T follicular helper cell (primary cell): Measurements from ENCODE around the gene DNAL4.

ENCODE experiments used
- DNase-seq: peaks from one replicate; pipeline ENCODE4 v3.0.0-alpha.2; 2020; ENCODE audit warnings: low read depth

The DNAL4 gene

DNA sequence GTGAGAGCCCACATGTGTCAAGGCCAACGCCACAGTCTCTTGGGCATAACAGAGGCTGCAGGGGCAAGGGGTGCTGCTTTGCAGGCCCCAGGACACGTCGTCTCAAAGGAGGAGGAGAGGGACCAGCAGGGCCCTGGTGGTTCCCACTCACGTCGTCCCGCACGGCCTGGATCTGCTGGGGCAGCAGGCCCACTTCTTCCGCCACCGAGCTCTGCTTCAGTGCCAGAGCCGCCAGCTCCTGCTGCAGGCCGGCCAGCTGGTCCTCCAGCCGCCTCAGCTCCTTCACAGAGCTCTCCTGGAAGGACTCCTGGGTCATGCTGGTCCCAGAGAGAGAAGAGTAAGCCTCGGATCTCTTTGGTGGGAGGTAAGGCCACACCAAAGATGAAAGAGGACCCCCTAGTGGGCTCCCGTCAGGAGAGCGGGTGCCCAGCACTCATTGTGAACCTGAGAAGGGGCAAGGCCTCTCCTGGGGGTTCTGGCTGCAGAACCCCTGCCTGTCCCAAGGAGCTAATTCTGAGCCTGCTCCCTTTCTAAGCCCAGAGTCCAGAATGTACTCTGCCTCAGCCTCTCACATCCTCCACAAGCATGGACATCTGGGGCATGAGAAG, 53.7 kb downstream of the DNAL4 start:
- DNase-seq: no peak

DNA sequence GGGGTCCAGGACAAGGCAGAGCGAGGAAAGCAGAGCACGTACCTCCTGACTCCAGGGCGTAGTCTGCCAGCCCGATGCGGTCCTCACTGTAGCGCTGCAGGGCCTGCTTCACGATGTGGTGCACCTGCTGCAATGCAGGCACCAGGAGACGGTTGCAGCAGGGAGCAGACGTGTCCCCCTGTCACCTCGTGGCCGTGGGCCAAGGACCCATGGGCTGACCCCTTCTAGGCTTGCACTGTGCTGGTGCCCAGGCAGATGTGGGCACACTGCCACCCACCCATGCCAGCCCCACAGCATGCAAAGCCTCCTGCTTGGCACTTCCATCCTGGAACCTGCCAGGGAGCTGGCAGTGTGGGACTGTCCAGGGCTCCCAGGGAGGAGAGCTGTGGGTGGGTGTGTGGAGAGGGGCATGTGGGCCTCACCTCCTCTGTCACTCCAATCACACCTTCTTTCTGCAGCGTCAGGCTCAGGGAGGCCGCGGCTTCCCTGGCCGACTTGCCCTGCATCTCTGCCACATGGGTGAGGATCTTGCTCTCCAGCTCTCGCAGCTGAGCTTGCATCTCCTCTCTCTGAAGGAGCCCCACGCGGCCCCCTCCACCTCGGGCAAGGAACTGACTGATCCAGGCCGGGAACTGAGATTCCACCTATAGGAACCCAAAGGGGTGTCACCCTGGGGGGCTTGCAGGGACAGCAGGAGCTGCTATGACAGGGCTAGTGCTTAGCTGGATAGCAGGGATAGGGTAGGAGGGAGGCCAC, 54.5 kb downstream of the DNAL4 start:
- DNase-seq: no peak

DNA sequence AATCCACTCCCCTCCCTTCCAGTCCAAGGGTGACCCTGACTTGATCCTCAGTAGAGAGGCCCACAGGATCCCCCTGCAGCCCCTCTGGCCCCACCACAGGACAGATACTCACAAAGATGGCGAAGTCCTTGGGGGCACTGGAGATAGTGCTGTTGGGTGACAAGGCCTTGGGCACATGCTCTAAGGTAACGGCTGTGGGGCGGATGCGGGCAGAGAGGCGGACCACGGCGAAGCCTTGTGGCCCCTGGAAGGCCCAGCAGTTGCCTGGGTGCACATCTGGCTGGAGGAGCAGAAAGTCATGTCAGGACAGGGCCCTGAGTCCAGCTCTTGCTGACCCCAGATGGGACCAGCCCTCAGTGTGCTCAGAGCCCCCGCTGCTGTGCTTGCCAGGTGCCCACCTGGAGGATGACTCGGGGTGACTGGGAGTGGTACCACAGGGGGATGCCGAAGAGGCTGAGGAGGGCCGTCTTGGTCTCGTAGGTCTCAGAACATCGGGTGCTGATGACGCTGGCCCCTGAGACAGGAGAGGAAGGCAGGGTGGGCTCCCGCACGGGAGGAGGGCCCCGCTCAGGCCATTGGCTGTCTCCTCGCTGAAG, 55.4 kb downstream of the DNAL4 start:
- no peak for DNase-seq

DNA sequence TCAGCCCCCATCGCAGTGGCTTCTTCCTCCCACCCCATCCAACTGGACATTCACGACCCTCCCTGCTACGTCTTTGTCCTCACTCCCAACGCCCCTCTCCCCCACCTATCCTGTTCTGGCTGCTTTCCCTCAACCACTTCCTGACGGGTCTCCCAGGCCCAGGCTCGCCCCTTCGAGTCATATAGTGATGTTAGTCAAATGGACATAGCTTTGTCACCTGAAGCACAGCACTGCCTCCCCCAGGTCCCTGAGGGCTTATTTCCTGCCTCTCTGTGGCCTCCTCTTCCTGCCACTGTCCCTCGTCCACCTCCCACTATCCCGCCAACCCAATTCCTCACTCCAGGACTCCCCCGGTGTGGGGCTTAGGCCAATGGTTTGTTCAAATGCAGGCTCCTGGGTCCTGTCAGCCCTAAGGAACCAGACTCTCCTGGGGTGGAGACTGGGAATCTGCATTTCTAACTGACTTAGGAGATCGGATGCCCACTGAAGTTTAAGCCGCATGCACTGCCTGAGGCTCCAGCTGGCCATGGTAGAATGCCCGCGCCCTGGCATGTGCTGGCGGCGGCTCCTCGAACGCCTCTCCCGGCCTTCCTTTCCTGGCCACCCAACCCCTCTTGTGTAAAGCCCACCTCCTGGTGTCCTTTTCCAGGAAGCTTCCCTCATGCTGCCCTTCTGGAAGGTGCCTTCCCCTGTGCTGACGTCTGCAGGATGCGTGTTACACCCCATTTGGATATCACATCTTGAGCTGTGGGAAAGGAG, 56.5 kb downstream of the DNAL4 start:
- no peak for DNase-seq

DNA sequence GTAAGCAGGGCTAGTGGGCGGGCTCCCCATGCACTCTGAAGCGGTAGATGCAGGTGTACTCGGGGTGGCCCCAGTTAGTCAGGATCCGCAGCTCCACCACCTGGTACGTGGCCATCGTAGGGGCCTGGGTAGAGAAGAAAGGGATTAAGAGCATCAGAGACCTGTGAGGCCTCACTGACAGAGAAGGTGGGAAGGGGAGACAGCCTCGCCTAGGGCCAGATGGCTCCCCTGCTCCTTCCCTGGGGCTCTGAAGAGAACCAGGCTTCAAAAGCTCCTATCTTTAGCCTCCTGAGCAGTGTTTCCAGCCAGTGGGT, 57.7 kb downstream of the DNAL4 start:
- no peak for DNase-seq

DNA sequence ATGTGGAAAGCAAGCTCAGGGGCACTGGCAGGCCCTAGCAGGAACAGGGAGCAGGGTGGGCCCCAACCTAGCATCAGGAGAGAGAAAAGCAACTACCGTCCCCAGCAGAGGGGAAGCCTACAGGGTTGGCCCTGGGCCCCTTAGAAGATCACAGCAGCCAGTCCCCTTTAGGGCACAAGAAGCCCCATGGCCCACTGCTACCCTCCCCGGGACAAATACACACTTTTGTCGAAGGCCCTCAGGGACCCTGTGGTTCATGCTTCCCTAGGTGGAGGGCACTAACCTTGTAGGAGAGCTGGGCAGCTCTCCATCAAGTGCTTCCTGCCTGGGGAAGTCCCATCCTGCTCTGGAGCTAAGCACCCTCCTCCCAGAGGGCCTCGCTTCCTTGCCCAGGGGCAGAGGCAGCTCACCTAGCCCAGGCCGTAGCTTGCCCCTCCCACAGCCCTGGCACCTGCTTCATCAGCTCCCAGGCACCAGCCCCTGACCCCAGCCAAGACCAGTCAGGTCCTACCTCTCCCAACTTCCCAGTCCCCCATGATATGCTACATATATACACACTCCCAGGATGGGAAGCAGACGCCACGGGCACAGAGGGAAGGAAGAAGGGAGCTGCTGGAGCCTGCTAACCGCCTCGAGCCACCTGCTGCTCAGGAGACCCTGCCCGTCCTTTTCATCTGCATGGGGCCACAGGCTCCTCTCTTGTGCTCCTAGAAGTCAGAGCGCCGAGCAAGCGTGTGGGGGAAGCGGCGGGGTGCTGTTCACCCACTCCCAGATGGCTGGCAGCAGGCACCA, 58.3 kb downstream of the DNAL4 start:
- no peak for DNase-seq

DNA sequence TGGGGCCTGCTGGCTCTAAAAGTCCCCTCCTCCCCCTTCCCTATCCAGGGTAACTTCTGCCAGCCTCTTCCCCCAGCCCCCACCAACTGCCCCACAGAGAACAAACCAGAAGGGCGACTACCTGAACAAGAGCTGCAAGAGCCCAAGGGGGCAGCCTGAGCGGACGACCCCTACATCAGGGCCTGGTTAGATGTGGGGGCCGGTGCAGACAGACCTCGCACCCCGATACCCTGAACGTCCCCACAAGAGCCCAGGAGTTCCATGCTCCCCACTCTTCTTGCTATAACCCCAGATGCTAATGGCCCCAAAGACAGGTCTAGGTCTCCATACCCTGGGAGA, 58.8 kb downstream of the DNAL4 start:
- no peak for DNase-seq

DNA sequence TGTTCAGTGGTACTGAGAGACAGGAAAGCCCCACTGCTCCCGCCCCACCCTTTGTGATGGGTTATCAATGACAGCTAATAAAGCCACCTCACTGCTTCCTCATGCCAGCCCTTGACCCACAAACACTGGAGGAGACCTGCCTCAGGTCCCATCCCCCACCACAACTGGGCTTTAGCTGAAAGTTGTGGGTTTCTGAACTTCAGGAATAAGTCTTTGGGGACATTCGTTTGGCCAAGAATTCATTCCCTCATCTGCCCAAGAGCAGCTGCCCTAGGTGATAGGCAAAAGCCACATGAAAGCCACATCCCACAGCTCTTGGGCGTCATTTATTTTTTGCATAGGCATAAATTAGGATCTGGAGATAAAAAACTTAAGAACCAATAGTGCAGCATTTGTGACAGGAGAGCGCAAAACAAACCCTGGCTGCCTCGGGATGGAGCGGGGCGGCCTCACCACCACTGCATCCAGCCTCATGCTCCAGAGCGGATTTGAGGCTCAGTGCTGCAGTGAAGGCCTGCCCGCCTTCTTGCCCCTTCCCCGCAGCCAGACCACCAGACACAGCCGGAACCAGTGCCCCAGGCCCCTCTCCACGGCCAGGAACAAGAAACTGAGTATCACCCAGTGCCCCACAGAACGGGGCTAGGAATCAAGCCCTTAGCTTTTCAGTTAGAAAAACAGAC, 59.4 kb downstream of the DNAL4 start:
- DNase-seq: no peak

DNA sequence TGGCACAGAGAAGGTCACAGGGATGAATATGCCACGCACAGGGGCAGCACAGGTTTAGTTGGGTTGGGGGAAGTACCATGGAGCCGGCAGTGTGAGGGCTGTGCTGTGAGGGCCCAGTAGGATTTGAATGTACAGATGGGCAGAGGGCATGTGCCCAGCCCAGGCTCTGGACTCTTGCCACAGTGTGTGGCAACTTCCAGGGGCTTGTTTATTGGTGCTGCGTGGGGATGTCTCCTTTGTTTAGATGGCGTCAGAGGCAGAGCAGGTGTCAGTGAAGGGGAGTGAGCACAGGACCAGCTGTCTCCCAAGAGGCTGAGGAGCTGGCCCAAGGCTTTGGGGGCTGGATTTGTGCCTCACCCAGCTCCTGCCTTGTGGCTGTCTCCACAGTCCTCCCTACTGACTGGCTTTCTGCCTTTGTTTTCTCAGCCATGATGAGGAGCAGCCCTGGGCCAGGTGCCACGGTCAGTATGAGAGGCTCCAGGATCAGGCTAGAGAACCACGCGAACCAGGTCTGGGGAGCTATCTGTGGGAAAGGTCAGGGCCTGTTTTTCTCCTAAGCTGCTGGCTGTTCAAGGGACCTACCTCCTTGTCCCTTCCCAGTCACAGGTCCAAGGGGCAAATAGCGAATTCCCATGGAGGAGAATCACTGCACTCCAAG, 60.1 kb downstream of the DNAL4 start:
- no peak for DNase-seq

DNA sequence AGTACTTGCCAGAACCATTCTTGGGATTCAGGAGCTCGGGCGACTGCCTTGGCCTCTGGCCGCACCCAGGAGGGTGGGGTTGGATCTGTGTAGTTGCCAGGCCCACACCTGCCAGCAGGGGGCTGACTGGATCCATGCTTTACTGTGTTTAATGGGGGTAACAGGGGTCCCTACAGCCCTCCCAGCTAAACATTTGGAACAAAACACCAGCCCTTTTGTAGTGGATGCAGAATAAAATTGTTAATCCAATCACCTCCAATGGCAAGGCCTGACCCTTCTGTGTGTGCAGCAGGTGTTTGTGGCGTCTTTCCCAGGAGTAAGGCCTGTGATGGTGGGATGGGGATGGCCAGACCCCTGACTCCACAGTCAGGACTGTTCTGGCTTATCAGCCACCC, 60.6 kb downstream of the DNAL4 start:
- peak; percentile 28 for DNase-seq

DNA sequence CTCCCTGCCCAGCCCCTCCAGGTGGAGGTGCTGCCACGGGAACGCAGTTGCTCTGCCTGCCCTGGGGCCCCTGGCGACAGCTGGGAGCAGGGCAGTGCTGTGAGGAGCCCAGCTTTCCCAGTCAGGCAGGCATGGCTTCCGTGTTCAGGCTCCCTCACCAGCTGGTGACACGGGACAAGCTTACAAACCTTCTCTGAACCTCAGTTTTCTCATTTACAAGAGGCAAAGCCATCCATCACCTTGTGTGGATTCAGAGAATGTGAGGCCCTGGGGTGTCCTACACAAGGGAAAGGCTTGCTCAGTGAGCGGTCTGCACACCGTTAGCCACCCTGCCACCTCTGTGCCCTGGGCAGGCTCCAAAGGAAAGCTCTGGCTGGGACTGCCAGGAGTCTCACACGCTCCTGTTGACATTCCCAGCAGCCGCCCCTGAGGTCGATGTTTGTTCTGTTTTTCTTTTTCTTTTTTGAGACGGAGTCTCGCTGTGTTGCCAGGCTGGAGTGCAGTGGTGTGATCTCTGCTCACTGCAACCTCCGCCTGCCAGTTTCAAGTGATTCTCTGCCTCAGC, 61.6 kb downstream of the DNAL4 start:
- DNase-seq: no peak

DNA sequence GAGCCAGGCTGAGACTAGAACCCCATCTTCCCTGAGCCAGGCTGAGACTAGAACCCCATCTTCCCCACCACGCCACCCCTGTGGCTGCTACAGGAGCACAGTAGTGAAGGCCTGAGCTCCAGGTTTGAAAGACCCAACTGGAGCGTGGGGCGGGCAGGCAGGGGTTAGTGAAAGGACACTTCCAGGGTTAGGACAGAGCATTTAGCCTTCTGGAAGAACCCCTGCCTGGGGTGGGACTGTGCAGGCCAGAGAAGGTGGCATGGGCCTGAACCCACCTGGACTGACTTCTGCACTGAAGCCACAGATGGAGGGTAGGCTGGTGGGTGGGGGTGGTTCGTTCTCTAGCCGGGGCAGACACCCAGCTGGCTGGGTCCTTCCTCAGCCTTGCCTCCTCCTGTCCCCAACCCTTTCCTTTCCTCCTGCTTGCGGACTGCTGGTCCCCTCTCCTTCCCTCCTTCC, 62.2 kb downstream of the DNAL4 start:
- no peak for DNase-seq

DNA sequence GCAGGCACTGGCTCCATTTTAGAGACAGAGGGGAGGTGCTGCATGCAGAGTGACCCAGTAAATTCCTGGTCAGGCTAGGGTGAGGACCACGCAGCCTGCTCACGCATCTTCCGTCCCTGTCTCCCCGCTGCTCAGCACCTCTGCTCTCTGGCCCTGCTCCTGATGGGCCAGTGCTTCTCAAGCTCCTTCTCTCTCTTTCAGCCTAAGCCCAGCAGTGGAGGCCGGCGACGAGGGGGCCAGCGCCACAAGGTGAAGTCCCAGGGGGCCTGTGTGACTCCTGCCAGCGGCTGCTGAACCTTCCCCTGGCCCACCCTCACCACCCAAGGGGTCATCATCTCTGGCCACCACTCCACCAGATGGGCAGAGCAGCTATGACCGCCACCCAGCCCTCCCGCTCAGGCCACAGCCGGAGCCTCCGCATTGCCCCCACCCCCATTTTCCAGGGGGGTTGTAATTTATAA, 63.5 kb downstream of the DNAL4 start:
- no peak for DNase-seq

DNA sequence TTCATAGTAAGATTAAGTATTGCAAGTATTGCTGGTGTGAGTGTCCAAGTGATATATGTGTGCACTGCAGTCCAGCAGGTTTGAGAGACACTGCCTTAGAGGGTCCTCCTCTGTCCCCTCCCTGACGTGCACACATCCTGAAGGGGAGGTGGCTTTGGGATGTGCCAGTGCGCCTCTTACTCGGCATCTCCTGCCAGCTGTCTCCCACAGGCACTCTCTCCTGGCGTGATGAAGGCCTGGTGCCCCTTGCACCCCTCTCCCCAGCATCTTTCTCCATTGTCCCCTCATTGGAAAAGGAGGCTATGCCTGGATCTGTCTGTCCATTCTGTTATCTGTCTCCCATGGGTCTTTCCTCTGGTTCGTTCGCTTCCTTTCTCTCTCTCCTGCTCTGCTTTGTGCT, 64.0 kb downstream of the DNAL4 start:
- no peak for DNase-seq

DNA sequence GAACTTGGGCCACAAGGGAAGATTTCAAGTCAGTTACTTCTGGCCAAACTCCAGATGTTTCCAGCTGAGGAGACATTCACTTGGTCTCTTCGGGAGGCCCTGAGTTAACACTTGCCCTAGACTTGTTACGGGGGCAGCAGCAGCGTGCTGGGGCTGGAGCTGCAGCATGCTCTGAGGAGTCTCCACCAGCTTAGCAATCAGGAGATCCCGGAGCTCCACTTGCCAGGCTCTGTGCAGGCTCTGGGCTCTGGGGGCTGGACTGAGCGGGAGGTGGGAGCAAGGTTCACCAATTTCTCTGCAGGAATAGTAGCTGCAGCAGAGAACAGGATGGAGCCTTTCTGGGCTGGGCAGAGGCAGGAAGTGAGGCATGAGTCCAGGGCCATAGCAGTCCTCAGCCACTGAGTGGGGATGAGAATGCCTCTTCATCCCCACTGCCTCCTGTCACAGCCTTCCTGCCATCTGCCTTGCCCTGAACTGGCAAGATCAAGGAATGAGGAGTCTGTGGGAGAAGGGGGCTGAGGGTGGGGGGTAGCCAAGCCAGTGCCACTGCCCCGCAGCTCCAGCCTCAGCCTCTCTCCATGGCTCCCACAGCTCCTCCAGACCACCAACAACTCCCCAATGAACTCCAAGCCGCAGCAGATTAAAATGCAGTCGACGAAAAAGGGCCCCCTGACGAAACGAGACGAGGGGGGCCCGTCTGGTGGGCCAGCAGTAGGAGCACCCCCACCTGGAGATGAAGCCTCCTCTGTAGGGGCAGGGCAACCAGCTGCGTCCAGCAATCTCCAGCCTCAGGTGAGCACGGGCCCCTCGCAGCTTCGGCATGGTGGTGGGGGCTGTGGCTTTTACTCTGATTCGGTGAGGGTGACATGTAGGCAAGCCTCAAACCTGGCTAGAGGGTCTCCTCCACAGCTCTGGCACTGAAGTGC, 64.8 kb downstream of the DNAL4 start:
- no peak for DNase-seq
